ENCODE data around the gene SYNE2. TPM values are rescaled to one million over a fixed set of nuclear protein-coding genes. Genes with fewer than 3 reads are reported as not detected.

Gene SYNE2
- total and polyA plus RNA-seq, 4 donors: 12.0 to 79.9 (median 19.5) TPM

DNA sequence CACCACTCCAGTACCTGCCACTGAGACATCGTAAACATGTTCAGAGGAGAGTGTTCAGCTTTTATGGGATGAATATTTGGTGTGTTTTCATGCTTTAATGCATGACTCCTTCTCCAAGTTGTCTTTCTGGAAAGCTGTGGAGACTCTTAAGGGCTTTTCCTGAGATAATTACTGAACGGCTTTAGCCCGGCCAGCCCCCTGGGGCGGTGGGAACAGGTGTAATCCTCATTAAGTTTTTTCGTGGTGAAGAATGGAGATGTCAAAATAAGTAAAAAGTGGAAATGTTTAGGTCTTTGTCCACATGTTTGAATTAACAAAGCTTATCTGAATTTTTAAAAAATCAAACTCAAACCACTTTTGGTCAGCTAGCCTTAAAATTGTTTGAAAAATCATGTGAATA is 1.5 kb downstream of the SYNE2 start:
- 29% methylated on average over 5 of the region's 5 CpGs for WGBS
- Histone ChIP-seq H3K36me3 (ENCODE audit: control insufficient read depth in 4 of 4, insufficient read depth in 3 of 4, low read depth in 1 of 4, low read length in 3 of 4) (no peaks in the 10 kb centered on the region), H3K9ac (ENCODE audit: low read depth in 1 of 2, low read length in 2 of 2) (peak overlapping the region; percentile 55 to 74)

GRCh38 chr14:63855281-63855680 is 2.5 kb downstream of the SYNE2 start:
- Histone ChIP-seq H3K27ac (ENCODE audit: low read depth in 1 of 2, low read length in 2 of 2) (no peak overlapping the region), H3K9ac (ENCODE audit: low read depth in 1 of 2, low read length in 2 of 2) (no peak overlapping the region), H3K36me3 (ENCODE audit: control insufficient read depth in 4 of 4, insufficient read depth in 3 of 4, low read depth in 1 of 4, low read length in 3 of 4) (no peaks in the 10 kb centered on the region), H3K4me3 (ENCODE audit: low read depth in 1 of 3, low read length in 3 of 3) (no peak overlapping the region), H3K9me3 (ENCODE audit: control insufficient read depth in 4 of 4, low read length in 3 of 4) (no peaks in the 10 kb centered on the region), H3K27me3 (ENCODE audit: control insufficient read depth in 4 of 4, insufficient read depth in 4 of 4, low read length in 3 of 4) (no peaks in the 10 kb centered on the region), H3K4me1 (ENCODE audit: control insufficient read depth in 4 of 4, insufficient read depth in 4 of 4, low read length in 3 of 4) (peaks cover 0 to 13% (median 5%) of the 10 kb centered on the region in 4 donors)
- no peak for DNase-seq (ENCODE audit: low spot score)
- WGBS: 76% methylated on average over 4 of the region's 4 CpGs
- TF ChIP-seq REST (IDR thresholded peaks at IDR 0.05) (no peak), NR2F2 (IDR thresholded peaks at IDR 0.05) (no peak), SP1 (IDR thresholded peaks at IDR 0.05) (no peak), EGR1 (IDR thresholded peaks at IDR 0.05; ENCODE audit: low read depth in 2 of 2) (no peak), JUND (IDR thresholded peaks at IDR 0.05) (no peak), ATF3 (IDR thresholded peaks at IDR 0.05) (no peak), YY1 (IDR thresholded peaks at IDR 0.05) (no peak), TAF1 (conservative IDR thresholded peaks at IDR 0.05) (no peak), RAD21 (IDR thresholded peaks at IDR 0.05) (no peak), FOXA1 (IDR thresholded peaks at IDR 0.05) (no peak), RXRA (IDR thresholded peaks at IDR 0.05) (no peak), HNF4A (conservative IDR thresholded peaks at IDR 0.05) (no peak)

More for the DNA sequence above, 1.5 kb downstream of the SYNE2 start:
- Histone ChIP-seq H3K27ac (ENCODE audit: low read depth in 1 of 2, low read length in 2 of 2) (peak overlapping the region in 1 of 2 donors; percentile 77), H3K9me3 (ENCODE audit: control insufficient read depth in 4 of 4, low read length in 3 of 4) (no peaks in the 10 kb centered on the region), H3K27me3 (ENCODE audit: control insufficient read depth in 4 of 4, insufficient read depth in 4 of 4, low read length in 3 of 4) (no peaks in the 10 kb centered on the region), H3K4me1 (ENCODE audit: control insufficient read depth in 4 of 4, insufficient read depth in 4 of 4, low read length in 3 of 4) (peaks cover 0 to 13% (median 5%) of the 10 kb centered on the region in 4 donors), H3K4me3 (ENCODE audit: low read depth in 1 of 3, low read length in 3 of 3) (peak overlapping the region in 2 of 3 donors; percentile 65 to 98)
- no peak for TF ChIP-seq ZBTB33 (IDR thresholded peaks at IDR 0.05)
- no peak for TF ChIP-seq GABPA (IDR thresholded peaks at IDR 0.05 in 1 of 2, conservative IDR thresholded peaks at IDR 0.05 in 1 of 2)
- TF ChIP-seq FOXA1 (IDR thresholded peaks at IDR 0.05): no peak
- TF ChIP-seq HNF4A (conservative IDR thresholded peaks at IDR 0.05): no peak
- no peak for TF ChIP-seq HNF4G (IDR thresholded peaks at IDR 0.05)
- no peak for TF ChIP-seq RXRA (IDR thresholded peaks at IDR 0.05)
- TF ChIP-seq RAD21 (IDR thresholded peaks at IDR 0.05): no peak
- TF ChIP-seq YY1 (IDR thresholded peaks at IDR 0.05): peak; percentile 0
- DNase-seq (ENCODE audit: low spot score): no peak

Data from liver (tissue), 9 donors.